ENCODE results near the gene ST6GALNAC5.

ST6GALNAC5 gene

GRCh38 chr1:76901158-76901767, 34.0 kb downstream of the ST6GALNAC5 start:
- no peak overlapping the region for H3K27ac ChIP-seq (replicated peaks)
- peak; percentile 24 to 56 for DNase-seq (ENCODE audit: low read depth in 1 of 2, low spot score in 1 of 2)

GRCh38 chr1:76905876-76906595, 38.8 kb downstream of the ST6GALNAC5 start:
- TF ChIP-seq REST (IDR thresholded peaks at IDR 0.05; ENCODE audit: insufficient replicate concordance, low read depth) (no peak), POLR2AphosphoS5 (IDR thresholded peaks at IDR 0.05; ENCODE audit: low read depth) (no peak), SPI1 (IDR thresholded peaks at IDR 0.05; ENCODE audit: borderline replicate concordance, low read depth) (no peak), CTCF (IDR thresholded peaks at IDR 0.05; ENCODE audit: insufficient read depth, low read length) (no peak), GABPA (IDR thresholded peaks at IDR 0.05; ENCODE audit: low read depth) (no peak)
- Histone ChIP-seq H3K27me3 (ENCODE audit: insufficient read depth, poor library complexity, severe bottlenecking) (no peaks in the 10 kb centered on the region), H3K27ac (replicated peaks) (no peak overlapping the region), H3K4me3 (replicated peaks; ENCODE audit: insufficient read depth, low read length) (no peak overlapping the region)
- no peak for DNase-seq (ENCODE audit: low read depth in 1 of 2, low spot score in 1 of 2)

More at GRCh38 chr1:76901158-76901767, 34.0 kb downstream of the ST6GALNAC5 start:
- TF ChIP-seq GABPA (IDR thresholded peaks at IDR 0.05; ENCODE audit: low read depth) = no peak
- TF ChIP-seq CTCF (IDR thresholded peaks at IDR 0.05; ENCODE audit: insufficient read depth, low read length) = peak; percentile 66
- no peaks in the 10 kb centered on the region for H3K27me3 ChIP-seq (ENCODE audit: insufficient read depth, poor library complexity, severe bottlenecking)
- no peak overlapping the region for H3K4me3 ChIP-seq (replicated peaks; ENCODE audit: insufficient read depth, low read length)

GRCh38 chr1:76909311-76909710, 42.0 kb downstream of the ST6GALNAC5 start:
- DNase-seq (ENCODE audit: low read depth in 1 of 2, low spot score in 1 of 2) = no peak
- H3K4me3 ChIP-seq (replicated peaks; ENCODE audit: insufficient read depth, low read length) = no peak overlapping the region
- H3K27ac ChIP-seq (replicated peaks) = no peak overlapping the region
- H3K27me3 ChIP-seq (ENCODE audit: insufficient read depth, poor library complexity, severe bottlenecking) = no peaks in the 10 kb centered on the region
- TF ChIP-seq CTCF (IDR thresholded peaks at IDR 0.05; ENCODE audit: insufficient read depth, low read length) (no peak), REST (IDR thresholded peaks at IDR 0.05; ENCODE audit: insufficient replicate concordance, low read depth) (no peak), GABPA (IDR thresholded peaks at IDR 0.05; ENCODE audit: low read depth) (no peak), POLR2AphosphoS5 (IDR thresholded peaks at IDR 0.05; ENCODE audit: low read depth) (no peak), SPI1 (IDR thresholded peaks at IDR 0.05; ENCODE audit: borderline replicate concordance, low read depth) (no peak)

Data from HL-60 (cell line).